GM10847 (cell line): ENCODE results near the gene NOS1AP.

Experiments used
- POLR2A ChIP-seq: IDR thresholded peaks from 2 replicates; pipeline ENCODE4 v1.6.1; 2011; ENCODE audit not compliant: insufficient read length; ENCODE audit errors: extremely low read depth

The NOS1AP gene

DNA sequence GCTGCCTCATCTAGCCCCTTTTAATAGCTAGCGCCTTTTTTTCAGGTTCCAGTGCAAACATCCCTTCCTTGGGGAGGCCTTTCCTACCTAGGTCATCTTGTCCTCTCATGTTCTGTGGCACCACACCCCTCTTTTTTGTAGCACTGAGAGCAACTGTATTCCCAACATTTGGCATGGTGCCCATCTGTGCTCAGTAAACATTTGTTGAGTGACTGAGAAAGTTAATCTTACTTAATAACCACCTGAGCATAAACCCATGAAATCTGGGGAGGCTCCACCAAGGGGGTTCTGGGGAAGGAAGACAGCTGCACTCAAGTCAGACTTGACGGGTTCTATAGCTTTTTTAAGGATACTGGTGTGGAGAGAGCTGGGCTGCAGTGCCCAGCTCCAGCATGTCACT lies 90.0 kb downstream of the NOS1AP start:
- TF ChIP-seq POLR2A = no peak

DNA sequence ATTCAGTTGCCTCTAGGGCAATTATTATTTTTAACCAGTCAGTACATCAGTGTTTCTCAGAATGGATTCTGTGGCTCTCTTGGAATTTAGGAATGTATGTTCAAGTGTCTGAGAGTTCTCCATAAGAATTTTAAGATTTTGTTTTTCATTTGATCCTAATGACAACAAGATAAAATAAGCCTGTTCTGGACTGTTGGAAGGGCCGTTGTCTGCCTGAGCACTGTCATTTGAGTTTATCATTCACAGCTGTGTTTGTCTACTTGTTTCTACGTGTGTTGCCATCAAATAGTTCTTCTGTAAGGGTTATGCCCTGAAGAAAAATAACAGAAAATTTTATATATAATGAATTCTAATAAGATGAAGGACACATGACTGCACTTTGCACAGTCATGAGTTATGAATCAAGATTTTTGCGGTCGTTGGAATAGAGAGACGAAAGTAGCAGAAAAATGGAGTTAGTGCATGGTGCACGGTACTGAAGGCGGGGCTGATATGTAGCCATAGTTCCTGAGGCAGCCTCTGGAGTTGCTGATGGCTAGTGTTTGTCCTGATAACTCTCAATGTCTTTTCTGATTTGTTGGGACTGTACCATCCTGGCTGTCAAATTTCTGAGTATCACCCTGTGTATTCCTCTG lies 92.5 kb downstream of the NOS1AP start:
- TF ChIP-seq POLR2A = no peak

DNA sequence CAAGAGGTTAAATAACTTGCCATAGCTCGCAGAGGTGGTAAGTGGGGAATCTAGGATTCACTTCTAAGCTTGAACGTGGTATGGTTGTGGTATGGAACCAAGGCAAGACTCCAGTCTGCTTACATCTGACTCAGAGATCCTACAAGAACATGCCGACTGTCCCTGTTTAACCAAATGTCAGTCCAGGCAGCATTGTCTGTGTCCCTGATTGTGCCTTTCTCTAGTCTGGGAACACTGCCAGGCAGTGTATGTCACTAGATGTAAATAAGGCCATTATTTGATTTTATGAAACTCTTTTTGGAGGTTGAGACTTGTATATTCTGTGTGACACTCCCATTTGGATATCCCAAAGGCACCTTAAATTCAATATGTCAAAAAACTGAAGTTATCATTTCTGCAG lies 96.0 kb downstream of the NOS1AP start:
- TF ChIP-seq POLR2A = no peak

DNA sequence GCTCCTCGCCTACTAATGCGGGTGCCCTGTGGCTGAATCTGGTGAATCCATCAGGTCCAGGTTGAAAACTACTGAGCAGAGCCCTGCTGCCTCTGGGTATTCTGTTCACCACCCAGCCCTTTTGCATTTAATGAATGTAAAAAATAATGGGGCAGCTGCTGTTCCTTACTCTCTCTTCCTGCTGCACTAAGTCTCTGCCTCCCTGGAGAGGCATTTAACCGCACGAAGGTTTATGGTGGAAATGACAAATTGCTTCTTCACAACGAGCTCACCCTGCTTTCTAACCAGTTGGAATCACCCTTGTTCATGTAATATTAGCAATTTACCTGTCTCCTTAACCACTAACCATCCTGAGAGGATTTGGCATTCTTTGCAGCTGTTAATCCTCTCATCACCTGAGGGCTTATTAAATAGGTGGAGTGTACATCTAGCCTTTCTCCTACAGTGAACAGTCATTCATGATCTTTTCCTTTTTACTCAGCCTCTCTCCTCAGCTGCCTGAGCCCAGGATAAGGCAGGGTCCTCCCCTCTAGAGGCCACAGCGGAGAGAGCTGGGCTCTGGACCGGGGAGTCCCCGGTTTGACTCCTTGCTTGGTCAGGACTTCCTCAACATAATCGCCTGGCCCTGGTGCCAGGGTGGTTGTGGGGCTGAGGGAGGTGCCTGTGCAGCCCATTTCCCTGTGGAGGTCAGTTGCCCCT lies 97.6 kb downstream of the NOS1AP start:
- no peak for TF ChIP-seq POLR2A

DNA sequence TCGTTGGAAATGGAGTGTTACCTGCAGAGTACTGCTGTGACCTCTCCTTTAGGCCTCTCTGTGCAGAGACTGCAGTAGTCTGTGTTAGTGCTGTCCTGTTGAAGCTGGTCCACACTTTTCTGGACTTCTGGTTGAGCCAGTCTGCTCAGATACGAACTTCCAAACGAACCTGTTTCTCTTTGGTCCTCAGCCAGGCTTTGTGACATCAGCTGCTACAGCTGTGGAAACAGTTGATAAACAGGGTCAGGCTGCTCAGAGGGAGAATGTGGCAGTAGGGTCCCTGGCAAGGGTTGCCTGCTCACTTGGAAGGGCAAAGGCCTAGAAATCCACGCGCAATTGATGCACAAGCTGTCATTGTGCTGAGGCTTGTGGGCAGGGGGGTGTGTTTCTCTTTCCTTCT lies 98.8 kb downstream of the NOS1AP start:
- no peak for TF ChIP-seq POLR2A

DNA sequence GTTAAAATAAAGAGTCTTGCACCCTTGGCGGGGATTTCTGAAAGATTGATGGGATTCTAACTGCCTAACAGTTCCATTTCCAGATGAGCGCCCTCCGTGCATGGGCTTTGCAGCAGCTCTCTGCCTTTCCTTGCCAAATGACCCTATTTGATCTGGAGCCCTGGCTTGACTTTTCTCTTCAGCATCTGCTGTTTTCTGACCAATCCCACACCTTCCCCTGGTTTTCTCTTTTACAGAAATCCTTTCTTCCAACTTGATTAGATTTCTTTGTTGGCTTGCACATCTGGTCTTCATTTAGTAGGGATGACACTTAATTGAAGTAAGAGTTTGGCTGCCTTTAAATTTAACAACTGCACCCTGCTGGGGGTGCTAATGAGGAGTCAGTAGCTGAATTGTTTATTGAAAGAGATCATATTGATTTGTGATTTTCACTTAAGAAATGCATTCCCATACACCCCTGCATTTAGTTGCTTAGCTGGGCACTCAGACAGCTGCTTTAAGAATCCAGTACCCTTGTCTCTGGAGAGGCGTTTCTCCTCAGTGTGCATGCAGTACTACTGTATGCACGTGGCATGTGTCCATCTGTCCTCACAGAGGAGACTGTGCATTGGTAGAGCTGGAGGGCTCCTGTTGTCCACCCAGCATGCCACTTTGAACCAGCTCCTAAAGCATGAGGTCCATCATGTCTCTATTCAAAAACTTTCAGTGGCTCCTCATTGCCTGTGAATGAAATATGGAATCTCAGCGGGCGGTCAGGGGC lies 99.7 kb downstream of the NOS1AP start:
- TF ChIP-seq POLR2A = no peak

DNA sequence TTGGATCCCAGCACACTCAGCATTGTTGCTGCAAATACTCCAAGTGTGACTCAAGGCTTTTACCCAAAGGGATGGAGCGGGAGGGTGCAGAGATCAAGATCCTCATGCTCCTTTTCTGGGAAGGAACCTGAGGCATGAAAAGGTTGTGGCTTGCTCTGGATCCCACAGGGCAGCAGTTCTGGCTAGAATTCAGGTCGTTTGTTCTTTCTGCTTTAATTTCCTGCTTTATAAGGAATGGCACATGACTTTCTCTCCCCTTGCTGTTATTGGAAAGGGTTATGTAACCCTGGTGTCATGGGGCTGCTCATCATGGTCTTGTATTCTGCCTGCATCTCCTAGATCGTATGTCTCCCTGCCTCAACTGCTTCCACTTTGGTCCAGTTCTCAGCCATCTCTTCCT lies 101.6 kb downstream of the NOS1AP start:
- TF ChIP-seq POLR2A = no peak

DNA sequence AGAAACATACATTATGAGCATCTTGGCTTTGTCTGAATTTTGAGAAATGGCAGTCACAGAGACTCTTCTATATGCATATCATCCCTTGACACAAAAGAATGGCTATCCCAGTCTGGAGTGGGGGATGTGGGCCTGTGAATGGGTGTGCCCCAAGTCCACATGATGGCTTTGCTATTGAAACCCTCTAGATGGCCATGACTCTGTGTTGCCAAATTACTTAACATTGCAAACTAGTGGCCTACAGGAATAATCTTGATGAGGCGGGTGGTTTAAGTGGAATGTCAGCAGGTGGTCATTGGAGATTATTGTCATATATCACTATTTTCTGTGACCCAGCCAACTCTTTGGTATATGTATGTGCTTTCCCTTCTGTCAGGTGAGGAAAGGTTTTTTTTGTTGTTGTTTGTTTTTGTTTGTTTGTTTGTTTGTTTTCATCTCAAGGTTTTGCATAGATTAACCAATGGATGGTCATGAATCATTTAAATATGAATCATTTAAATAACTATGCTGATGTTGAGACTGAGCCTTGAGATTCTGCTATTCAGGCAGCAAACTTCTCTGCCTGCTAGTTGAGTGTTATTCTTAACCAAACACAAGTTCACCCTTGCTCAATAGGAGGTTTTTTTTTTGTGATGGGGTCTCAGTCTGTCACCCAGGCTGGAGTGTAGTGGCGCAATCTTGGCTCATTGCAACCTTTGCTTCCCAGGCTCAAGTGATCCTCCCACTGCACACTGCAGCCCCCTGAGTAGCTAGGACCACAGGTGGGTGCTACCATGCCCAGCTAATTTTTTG lies 103.0 kb downstream of the NOS1AP start:
- no peak for TF ChIP-seq POLR2A

DNA sequence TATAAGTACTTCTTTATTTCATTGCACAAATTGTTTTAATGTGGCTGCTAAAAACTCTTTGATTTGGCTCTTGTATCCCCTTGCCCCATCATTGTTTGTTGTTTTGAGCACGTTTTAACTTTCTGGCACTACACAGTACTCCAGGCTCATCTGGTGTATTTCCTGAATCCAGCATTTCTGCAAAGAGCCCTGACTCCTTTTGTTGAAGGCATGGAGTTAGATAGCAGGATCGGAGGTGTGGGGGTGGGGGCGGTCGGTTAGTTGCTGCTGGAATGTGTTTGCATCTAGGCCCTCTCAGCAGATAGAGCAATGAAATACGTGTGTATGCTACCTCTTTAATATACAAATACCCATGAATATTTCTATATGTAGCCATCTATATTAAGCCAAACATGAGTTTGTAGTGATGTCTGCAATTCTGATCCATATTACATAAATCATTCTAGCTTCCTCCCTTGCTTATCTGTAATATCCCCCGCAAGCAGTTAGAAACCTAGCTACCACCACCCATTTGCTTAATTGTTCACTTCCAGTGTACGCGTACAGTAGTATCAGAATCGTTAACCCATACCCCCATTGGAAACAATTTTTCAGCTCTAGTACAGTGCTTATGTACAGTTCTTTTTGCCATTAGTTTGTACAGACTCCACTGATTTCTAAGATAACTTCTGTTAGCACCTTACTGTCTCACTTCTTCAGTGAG lies 106.0 kb downstream of the NOS1AP start:
- TF ChIP-seq POLR2A = no peak

DNA sequence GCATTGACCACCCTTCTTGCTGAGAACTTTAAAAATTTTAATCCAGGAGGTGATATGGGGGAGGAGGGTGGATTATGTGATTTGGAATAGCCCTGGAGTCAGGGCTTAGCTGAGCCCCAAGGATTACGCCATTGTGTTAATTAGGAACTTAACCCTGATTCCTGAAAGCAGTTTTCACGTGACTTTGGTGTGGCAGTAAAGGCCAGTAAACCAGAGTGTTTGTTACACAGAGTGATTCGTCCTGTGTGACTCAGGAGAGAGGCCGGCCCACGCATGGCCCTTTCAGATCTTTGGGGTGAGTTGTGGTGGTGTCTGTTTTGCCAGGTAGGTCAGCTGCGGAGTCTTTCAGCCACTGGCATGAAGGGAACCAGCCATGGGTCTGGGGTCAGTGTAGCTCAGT lies 107.6 kb downstream of the NOS1AP start:
- TF ChIP-seq POLR2A = no peak

DNA sequence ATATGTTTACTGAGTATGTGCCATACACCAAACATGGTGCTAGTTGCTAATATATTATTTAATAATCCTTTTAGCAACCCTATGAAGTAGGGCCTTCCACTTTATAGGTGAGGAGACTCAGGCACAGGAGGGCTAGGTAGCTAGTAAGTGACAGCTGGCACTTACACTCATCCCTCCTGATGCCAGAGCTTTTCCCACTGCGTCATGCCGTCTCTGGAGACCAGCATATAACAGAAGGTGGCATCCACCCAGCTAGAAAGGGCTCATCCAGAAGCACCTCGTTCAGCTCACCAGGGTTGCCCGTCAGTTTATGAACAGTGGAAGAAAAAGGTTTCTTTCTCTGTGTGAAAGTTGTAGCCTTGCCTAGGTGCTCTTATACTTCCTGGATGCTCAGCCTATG lies 108.9 kb downstream of the NOS1AP start:
- TF ChIP-seq POLR2A = no peak

DNA sequence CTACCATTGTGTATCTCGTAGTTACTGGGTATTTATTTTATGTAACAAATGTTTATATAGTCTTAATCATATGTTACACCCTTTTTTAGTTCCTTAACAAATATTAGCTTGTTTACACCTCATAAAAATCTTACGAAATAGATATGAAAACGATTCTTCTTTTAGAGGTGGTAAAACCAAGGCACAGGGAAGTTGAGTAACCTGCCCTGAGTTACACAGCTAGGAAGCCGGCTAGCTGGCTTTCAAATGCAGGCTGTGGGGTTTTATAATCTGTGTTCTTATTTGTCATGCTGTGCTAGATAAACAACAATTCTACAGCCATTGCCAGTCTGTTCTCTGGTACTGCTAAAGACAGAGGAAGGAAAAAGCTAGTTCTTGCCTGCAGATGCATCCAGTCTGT lies 109.6 kb downstream of the NOS1AP start:
- TF ChIP-seq POLR2A = no peak

DNA sequence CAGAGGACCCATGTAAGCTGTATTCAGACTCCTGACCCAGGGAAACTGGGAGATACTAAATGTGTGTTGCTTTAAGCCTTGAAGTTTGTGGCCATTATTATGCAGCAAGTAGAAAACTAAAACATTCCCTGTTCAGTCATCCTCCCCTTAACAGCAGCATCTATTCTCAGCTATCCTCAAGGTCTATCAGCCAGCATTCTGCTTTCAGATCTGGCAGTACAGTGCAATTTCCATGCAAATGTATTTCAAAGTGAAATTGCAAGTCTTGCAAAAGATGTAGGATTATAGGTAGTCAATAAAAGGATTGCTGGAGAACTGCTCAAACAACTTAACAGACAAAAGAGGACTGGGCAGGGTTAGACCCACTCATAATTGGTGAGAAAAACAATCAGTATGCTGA lies 111.3 kb downstream of the NOS1AP start:
- TF ChIP-seq POLR2A = no peak

DNA sequence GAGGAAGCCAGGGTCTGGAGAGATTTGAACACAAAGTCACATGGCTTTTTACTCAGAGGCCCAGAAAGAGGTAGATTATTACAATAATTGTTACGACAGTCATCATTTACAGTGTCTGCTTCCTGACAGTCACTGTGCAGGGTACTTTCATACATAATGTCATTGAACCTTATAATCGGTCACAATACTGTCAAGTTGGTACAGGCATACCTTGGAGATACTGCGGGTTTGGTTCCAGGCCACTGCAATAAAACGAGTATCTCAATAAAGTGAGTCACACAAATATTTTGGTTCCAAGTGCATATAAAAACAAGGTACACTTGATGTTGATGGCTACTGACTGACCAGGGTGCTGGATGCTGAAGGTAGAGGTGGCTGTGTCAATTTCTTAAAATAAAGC lies 112.6 kb downstream of the NOS1AP start:
- TF ChIP-seq POLR2A = no peak
